Measurements from ENCODE around the gene STX8.
"Not testable (repeated sequence)": the region's sequence is repeated elsewhere in the genome, so short reads cannot be mapped to it uniquely, and the experiment has no call there.

STX8 gene
- 25.4 to 30.0 (median 26.7) reads per million in 4 donors for total RNA-seq

- peak; percentile 53 to 83 (median 63) for DNase-seq
Measured at GRCh38 chr17:9575381-9576101, at the start of gene STX8. TSS of gene STX8 (minus strand) at chr17:9575820. CDS start at chr17:9575808, 12 bp downstream.

- DNase-seq: no peak
Measured at GRCh38 chr17:9622961-9623360, 47.3 kb upstream of the STX8 start.

- DNase-seq: no peak
Measured at GRCh38 chr17:9615486-9615885, 39.9 kb upstream of the STX8 start.

- DNase-seq: no peak
Measured at GRCh38 chr17:9612006-9612405, 36.4 kb upstream of the STX8 start.

GRCh38 chr17:9611557-9611956 lies 35.9 kb upstream of the STX8 start:
- DNase-seq: no peak

GRCh38 chr17:9607058-9607457 lies 31.4 kb upstream of the STX8 start:
- DNase-seq: not testable (repeated sequence)

- DNase-seq: no peak
Measured at GRCh38 chr17:9606453-9606852, 30.8 kb upstream of the STX8 start.

GRCh38 chr17:9604583-9604982 lies 29.0 kb upstream of the STX8 start:
- DNase-seq: not testable (repeated sequence)

- DNase-seq: no peak
Measured at GRCh38 chr17:9598661-9599060, 23.0 kb upstream of the STX8 start.

GRCh38 chr17:9597638-9598037 lies 22.0 kb upstream of the STX8 start:
- not testable (repeated sequence) for DNase-seq

GRCh38 chr17:9594065-9594464 lies 18.4 kb upstream of the STX8 start:
- DNase-seq: no peak

- DNase-seq: no peak
Measured at GRCh38 chr17:9587969-9588656, 12.5 kb upstream of the STX8 start.

- no peak for DNase-seq
Measured at GRCh38 chr17:9577373-9577709, 1.7 kb upstream of the STX8 start.

- peak; percentile 51 to 75 (median 63) for DNase-seq
Measured at GRCh38 chr17:9576521-9577372, 1.1 kb upstream of the STX8 start, which contains the start of gene CFAP52. TSS of gene CFAP52 (plus strand) at chr17:9576642. CDS start at chr17:9576696, 54 bp downstream.

GRCh38 chr17:9571201-9571600 lies 4.4 kb downstream of the STX8 start:
- no peak for DNase-seq

- no peak for DNase-seq
Measured at GRCh38 chr17:9568957-9569588, 6.5 kb downstream of the STX8 start.

- DNase-seq: no peak
Measured at GRCh38 chr17:9568004-9568403, 7.6 kb downstream of the STX8 start.

- not testable (repeated sequence) for DNase-seq
Measured at GRCh38 chr17:9566739-9567138, 8.9 kb downstream of the STX8 start.

- no peak for DNase-seq
Measured at GRCh38 chr17:9566067-9566466, 9.6 kb downstream of the STX8 start.

GRCh38 chr17:9564104-9564503 lies 11.5 kb downstream of the STX8 start:
- no peak for DNase-seq

GRCh38 chr17:9557857-9558256 lies 17.8 kb downstream of the STX8 start:
- DNase-seq: no peak

GRCh38 chr17:9557161-9557755 lies 18.4 kb downstream of the STX8 start:
- DNase-seq: no peak
